Esophagus (tissue), 2 donors: ENCODE measurements around the gene MTA3. TPM values are rescaled to one million over a fixed set of nuclear protein-coding genes. Genes with fewer than 3 reads are reported as not detected.

Experiments used
- H3K27ac ChIP-seq, 2 donors: one replicate each; pipeline ENCODE4 v1.5.1; 2013; ENCODE audit warnings: low read depth in 2 of 2, mild to moderate bottlenecking in 2 of 2, inconsistent platforms in 1 of 2, low read length in 1 of 2, moderate library complexity in 1 of 2
- H3K27me3 ChIP-seq, 2 donors: one replicate each; pipeline ENCODE4 v1.6.1; 2013; ENCODE audit warnings: low read length in 2 of 2, control low read depth in 1 of 2, mild to moderate bottlenecking in 1 of 2; ENCODE audit not compliant: insufficient read depth in 2 of 2, control insufficient read depth in 1 of 2
- H3K36me3 ChIP-seq, 2 donors: one replicate each; pipeline ENCODE4 v1.6.1; 2013; ENCODE audit warnings: low read length in 1 of 2; ENCODE audit not compliant: control insufficient read depth in 2 of 2, insufficient read depth in 2 of 2
- H3K4me1 ChIP-seq, 2 donors: one replicate each; pipeline ENCODE4 v1.6.1; 2013; ENCODE audit warnings: low read length in 1 of 2; ENCODE audit not compliant: control insufficient read depth in 2 of 2, insufficient read depth in 2 of 2
- H3K4me3 ChIP-seq, 2 donors: one replicate each; pipeline ENCODE4 v1.5.1; 2013; ENCODE audit warnings: low read length in 2 of 2, mild to moderate bottlenecking in 2 of 2, low read depth in 1 of 2, moderate library complexity in 1 of 2
- H3K9me3 ChIP-seq, 2 donors: one replicate each; pipeline ENCODE4 v1.6.1; 2013; ENCODE audit warnings: mild to moderate bottlenecking in 2 of 2, low read depth in 1 of 2, low read length in 1 of 2, moderate library complexity in 1 of 2; ENCODE audit not compliant: control insufficient read depth in 2 of 2, insufficient read depth in 1 of 2
- WGBS, 2 donors: extraction: QIAGEN DNeasy Blood & Tissue Kit; methylation state at CpG; one replicate each; pipeline ENCODE4 v1.1.7; 2013; 5-methylcytosine and 5-hydroxymethylcytosine counted together
- polyA plus RNA-seq, 2 donors: library from polyadenylated mRNA; stranded (reverse); fragments of 200-250 nt; gene quantifications; one replicate each; pipeline ENCODE4 v1.2.3, GENCODE V29; 2013
- donor health status: healthy with polysubstance abuse.
- donor health status: Bipolar disorder and iron deficiency.

The MTA3 gene
- 10 to 100 TPM; 31.7 to 55.3 TPM for polyA plus RNA-seq

GRCh38 chr2:42568401-42569115, at the start of gene MTA3:
TSS of gene MTA3 (plus strand) at chr2:42568632. CDS start at chr2:42568746, 114 bp downstream.
- no peaks in the 10 kb centered on the region for H3K9me3 ChIP-seq
- no peaks in the 10 kb centered on the region for H3K27me3 ChIP-seq
- H3K27ac ChIP-seq, result peak within 1 kb of the TSS; percentile 93 to 94

GRCh38 chr2:42519624-42520023, 48.8 kb upstream of the MTA3 start:
- H3K27ac ChIP-seq, result no peak overlapping the region
- no peaks in the 10 kb centered on the region for H3K27me3 ChIP-seq
- no peak overlapping the region for H3K4me3 ChIP-seq
- WGBS, 2 donors, result 80 to 88% methylated on average over 8 of the region's 8 CpGs
- no peaks in the 10 kb centered on the region for H3K9me3 ChIP-seq
- no peaks in the 10 kb centered on the region for H3K4me1 ChIP-seq
- no peaks in the 10 kb centered on the region for H3K36me3 ChIP-seq

More at GRCh38 chr2:42568401-42569115, at the start of gene MTA3:
- Histone ChIP-seq H3K36me3 (no peaks in the 10 kb centered on the region), H3K4me1 (no peaks in the 10 kb centered on the region), H3K4me3 (peak within 1 kb of the TSS; percentile 80 to 92)
- WGBS, 2 donors, result 1 to 2% methylated on average over 38 to 65 of the region's 67 CpGs

GRCh38 chr2:42522035-42522434, 46.4 kb upstream of the MTA3 start:
- Histone ChIP-seq H3K4me1 (no peaks in the 10 kb centered on the region), H3K4me3 (no peak overlapping the region), H3K27ac (no peak overlapping the region), H3K36me3 (no peaks in the 10 kb centered on the region), H3K9me3 (no peaks in the 10 kb centered on the region), H3K27me3 (no peaks in the 10 kb centered on the region)
- WGBS, 2 donors, result 65 to 85% methylated on average over 2 of the region's 2 CpGs

- H3K4me1 ChIP-seq, result no peaks in the 10 kb centered on the region
- H3K27ac ChIP-seq, result no peak overlapping the region
- no peak overlapping the region for H3K4me3 ChIP-seq
- WGBS, 2 donors, result 75 to 76% methylated on average over 13 of the region's 13 CpGs
- no peaks in the 10 kb centered on the region for H3K36me3 ChIP-seq
- no peaks in the 10 kb centered on the region for H3K9me3 ChIP-seq
- no peaks in the 10 kb centered on the region for H3K27me3 ChIP-seq
These were observed 45.1 kb upstream of the MTA3 start for GRCh38 chr2:42523341-42523740.

GRCh38 chr2:42532397-42532796, 36.0 kb upstream of the MTA3 start:
- Histone ChIP-seq H3K27me3 (no peaks in the 10 kb centered on the region), H3K9me3 (no peaks in the 10 kb centered on the region), H3K4me1 (no peaks in the 10 kb centered on the region), H3K27ac (no peak overlapping the region), H3K36me3 (no peaks in the 10 kb centered on the region), H3K4me3 (no peak overlapping the region)
- 92 to 94% methylated on average over 4 of the region's 4 CpGs for WGBS, 2 donors

GRCh38 chr2:42537493-42537892, 30.9 kb upstream of the MTA3 start:
- no peaks in the 10 kb centered on the region for H3K36me3 ChIP-seq
- no peaks in the 10 kb centered on the region for H3K9me3 ChIP-seq
- H3K27ac ChIP-seq, result no peak overlapping the region
- H3K4me3 ChIP-seq, result no peak overlapping the region
- WGBS, 2 donors, result 94 to 95% methylated on average over 3 of the region's 3 CpGs
- H3K4me1 ChIP-seq, result no peaks in the 10 kb centered on the region
- no peaks in the 10 kb centered on the region for H3K27me3 ChIP-seq

GRCh38 chr2:42542871-42543270, 25.6 kb upstream of the MTA3 start:
- WGBS, 2 donors, result 86 to 89% methylated on average over 4 of the region's 4 CpGs
- Histone ChIP-seq H3K27ac (no peak overlapping the region), H3K9me3 (no peaks in the 10 kb centered on the region), H3K4me1 (no peaks in the 10 kb centered on the region), H3K4me3 (no peak overlapping the region), H3K27me3 (no peaks in the 10 kb centered on the region), H3K36me3 (no peaks in the 10 kb centered on the region)

- Histone ChIP-seq H3K27me3 (peaks cover 0 to under 1% of the 10 kb centered on the region in 2 donors), H3K4me1 (no peaks in the 10 kb centered on the region), H3K4me3 (no peak overlapping the region), H3K36me3 (no peaks in the 10 kb centered on the region), H3K9me3 (no peaks in the 10 kb centered on the region), H3K27ac (no peak overlapping the region)
- WGBS, 2 donors, result 90 to 91% methylated on average over 8 of the region's 8 CpGs
These were observed 23.3 kb upstream of the MTA3 start for GRCh38 chr2:42545023-42545721.

GRCh38 chr2:42545841-42546390, 22.5 kb upstream of the MTA3 start:
- Histone ChIP-seq H3K27me3 (peaks cover 0 to 2% of the 10 kb centered on the region in 2 donors), H3K27ac (no peak overlapping the region), H3K4me3 (no peak overlapping the region), H3K36me3 (no peaks in the 10 kb centered on the region), H3K4me1 (no peaks in the 10 kb centered on the region), H3K9me3 (no peaks in the 10 kb centered on the region)
- WGBS, 2 donors, result 54 to 59% methylated on average over 9 of the region's 9 CpGs
